ENCODE data around the gene SIGLEC9.

GRCh38 chr19:51136851-51137551, 12.3 kb downstream of the SIGLEC9 start:
- TF ChIP-seq, protein P1, sequence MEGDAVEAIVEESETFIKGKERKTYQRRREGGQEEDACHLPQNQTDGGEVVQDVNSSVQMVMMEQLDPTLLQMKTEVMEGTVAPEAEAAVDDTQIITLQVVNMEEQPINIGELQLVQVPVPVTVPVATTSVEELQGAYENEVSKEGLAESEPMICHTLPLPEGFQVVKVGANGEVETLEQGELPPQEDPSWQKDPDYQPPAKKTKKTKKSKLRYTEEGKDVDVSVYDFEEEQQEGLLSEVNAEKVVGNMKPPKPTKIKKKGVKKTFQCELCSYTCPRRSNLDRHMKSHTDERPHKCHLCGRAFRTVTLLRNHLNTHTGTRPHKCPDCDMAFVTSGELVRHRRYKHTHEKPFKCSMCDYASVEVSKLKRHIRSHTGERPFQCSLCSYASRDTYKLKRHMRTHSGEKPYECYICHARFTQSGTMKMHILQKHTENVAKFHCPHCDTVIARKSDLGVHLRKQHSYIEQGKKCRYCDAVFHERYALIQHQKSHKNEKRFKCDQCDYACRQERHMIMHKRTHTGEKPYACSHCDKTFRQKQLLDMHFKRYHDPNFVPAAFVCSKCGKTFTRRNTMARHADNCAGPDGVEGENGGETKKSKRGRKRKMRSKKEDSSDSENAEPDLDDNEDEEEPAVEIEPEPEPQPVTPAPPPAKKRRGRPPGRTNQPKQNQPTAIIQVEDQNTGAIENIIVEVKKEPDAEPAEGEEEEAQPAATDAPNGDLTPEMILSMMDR (conservative IDR thresholded peaks at IDR 0.05), result no peak
- TF ChIP-seq ZFX (IDR thresholded peaks at IDR 0.05), result no peak

Measured in C4-2B (cell line).